GM18508 (cell line): Measurements from ENCODE around the gene PPP2R5A.
"Not testable (repeated sequence)": the region's sequence is repeated elsewhere in the genome, so short reads cannot be mapped to it uniquely, and the experiment has no call there.

Experiments
- ATAC-seq: cut with Tn5 transposase; IDR thresholded peaks from one replicate; pipeline ENCODE4 v1.9.1; 2021; ENCODE audit warnings: moderate number of reproducible peaks; ENCODE audit not compliant: insufficient read depth, unreplicated experiment

PPP2R5A gene

DNA sequence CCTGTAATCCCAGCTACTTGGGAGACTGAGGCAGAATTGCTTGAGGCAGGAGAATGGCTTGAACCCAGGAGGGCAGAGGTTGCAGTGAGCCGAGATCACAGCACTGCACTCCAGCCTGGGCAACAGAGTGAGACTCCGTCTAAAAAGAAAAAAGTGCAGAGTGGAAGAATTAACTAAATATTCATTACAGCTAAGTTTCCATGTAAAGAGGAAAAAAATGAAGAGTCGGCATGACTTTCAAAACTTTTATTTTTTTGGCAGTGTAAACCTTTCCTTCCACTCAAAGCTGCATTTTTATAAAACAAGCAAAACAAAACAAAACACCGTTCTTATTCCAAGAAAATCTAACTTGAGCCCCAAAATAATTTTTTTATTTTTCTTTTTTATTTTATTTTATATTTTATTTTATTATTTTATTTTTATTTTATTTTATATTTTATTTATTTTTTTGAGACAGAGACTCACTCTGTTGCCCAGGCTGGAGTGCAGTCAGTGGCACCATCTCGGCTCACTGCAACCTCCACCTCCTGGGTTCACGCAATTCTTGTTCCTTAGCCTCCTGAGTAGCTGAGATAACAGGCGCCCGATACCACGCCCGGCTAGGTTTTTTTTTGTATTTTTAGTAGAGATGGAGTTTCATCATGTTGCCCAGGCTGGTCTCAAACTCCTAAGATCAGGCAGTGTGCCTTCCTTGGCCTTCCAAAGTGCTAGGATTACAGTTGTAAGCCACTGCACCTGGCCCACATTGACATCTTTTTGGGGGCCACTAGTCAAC lies 66.6 kb downstream of the PPP2R5A start:
- ATAC-seq = no peak

DNA sequence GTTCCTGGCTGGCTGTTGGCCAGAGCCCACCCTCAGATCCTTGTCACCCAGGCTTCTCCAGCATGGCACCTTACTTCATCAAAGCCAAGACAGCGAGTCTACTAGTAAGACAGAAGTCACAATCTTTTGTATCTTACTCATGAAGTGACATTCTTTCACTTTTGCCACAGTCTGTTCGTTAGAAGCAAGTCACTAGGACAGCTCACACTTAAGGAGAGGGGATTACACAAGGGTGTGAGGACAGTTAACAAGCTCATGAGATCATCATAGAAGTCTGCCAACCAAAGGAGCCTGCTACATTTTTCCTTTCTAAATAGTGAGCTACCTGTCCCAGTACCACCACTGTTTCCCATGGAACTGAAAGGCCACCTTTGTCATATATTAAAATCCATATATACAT lies 68.0 kb downstream of the PPP2R5A start:
- ATAC-seq = no peak

DNA sequence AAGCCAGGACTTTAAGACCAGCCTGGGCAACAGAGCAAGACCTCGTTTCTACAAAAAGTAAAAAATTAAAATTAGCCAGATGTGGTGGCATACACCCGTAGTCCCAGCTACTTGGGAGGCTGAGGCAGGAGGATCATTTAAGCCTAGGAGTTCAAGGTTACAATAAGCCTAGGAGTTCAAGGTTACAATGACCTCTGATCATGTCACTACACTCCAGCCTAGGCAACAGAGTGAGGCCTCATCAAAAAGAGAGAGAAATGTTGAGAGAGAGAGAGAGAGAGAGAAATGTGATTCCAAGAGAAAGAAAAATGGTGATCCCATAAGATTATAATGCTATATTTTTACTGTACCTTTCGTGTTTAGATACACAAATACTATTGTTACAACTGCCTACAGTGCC lies 69.3 kb downstream of the PPP2R5A start:
- no peak for ATAC-seq

DNA sequence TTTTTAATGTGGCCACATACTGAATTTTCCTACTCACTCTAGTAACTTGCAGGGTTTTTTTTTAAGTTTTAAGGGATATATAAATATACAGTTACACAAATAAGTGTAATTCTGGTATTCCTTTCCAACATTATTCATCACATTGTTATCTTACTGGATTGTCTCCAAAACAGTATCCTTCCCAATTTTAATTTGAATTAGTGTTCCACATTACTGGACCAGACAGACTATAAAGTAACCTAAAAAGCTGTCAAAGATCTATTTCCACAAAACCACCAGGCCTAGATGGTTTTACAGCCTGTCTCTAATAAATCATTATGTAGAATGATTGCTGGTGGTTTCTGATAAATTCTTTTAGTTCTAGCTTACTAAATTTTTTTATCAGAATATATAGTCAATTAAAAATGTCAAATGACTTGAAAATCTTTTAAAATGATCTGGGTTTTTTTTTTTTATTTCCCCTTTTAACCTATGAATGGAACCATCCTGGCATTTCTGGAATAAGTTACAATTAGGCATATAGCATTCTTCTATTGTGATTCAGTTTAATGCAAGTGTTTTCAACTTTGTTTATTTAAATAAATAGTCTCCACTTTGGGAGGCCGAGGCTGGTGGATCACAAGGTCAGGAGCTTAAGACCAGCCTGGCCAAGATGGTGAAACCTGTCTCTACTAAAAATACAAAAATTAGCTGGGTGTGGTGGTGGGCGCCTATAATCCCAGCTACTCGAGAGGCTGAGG lies 70.2 kb downstream of the PPP2R5A start:
- ATAC-seq = no peak

DNA sequence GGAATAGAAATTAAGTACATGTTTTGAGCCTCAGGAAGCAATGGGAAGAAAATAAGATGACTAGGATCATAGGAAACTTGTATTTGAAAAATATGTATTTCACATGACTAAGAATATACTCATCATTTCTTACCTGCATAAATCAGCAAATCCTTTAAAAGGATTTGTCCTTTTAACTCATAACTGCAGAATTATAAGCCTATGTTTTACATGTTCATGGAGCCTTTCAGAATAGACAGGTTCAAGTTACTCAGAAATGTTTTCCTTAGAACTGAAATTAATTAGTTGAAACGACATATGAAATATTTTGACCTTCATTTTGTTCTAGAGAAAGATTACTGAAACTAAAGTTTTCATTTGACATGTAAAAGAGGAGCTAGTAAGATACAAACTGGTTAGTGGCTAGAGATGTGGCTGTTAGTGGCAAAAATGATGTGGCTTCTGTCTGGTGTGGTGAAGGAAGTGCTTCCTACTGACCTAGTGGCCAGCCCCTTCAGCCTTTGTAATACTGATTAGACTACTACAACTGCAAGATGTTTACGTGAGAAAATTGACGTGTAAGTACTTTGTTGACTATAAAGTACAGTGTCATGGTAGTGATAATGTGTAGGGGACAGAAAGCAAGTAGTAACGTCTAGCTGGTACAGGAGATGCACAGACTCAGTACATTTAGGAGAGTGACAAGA lies 74.7 kb downstream of the PPP2R5A start:
- ATAC-seq = no peak

DNA sequence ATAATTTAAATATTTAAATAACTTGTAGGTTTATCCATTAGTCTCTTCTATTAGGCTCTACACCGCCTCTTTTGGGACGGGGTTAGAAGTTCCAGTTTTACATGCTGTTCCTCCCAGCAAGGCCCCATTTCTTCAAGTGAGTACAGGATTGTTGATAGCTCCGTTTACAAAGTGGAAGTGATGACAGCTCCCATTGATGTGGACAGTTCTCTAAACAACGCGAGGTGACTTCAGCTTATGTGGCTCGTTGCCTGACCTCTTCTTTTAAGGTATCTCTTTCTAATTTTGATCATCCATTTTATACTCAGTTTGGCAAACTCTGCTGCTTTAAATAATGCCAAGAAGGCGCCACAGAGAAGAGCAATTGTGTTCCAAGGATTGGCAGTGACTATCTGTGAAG lies 79.8 kb downstream of the PPP2R5A start:
- ATAC-seq = no peak

DNA sequence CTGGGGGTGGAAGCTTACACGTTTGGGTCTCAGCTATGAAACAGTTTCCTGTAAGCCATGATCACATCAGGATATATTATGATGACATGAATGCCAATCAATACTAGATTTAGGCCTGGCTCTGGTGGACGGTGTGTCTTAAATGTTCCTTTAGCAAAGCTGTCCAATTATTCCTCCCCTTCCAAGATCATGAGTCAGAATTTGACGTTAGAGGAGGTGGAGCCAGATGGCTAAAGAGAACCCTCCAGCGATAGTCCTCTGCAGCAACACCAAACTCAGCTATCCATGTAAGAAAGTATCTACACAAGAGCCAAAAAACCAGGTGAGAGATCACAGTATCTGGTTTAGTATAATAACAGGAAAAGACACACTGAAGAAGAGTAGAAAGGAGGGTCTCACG lies 81.7 kb downstream of the PPP2R5A start:
- no peak for ATAC-seq

DNA sequence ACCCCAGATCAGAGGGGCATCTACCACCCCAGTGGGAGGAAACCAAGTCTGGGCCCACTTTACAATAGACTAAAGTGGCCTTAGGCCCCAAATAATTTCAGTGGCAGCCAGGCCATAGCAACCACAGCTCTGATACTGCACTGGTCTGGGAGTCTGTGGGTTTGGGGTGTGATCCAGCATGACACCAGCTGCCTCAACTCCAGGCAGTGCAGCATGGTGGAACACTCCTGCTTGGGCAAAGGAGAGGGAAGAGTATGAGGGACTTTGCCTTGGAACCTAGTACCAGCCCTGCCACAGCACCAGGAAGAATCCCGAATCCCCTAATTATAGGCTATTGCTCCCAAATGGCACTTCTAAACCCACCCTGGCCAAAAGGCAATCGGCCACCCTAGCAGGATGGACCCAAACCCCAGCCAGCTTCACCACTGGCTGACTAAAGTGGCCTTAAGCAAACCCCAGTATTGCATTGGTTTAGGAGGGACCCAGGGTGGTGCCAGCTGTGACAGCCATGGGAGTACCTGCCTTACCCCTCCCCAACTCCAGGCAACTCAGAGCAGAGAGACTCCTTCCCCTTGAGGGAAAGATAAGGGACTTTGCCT lies 82.4 kb downstream of the PPP2R5A start:
- ATAC-seq = no peak

DNA sequence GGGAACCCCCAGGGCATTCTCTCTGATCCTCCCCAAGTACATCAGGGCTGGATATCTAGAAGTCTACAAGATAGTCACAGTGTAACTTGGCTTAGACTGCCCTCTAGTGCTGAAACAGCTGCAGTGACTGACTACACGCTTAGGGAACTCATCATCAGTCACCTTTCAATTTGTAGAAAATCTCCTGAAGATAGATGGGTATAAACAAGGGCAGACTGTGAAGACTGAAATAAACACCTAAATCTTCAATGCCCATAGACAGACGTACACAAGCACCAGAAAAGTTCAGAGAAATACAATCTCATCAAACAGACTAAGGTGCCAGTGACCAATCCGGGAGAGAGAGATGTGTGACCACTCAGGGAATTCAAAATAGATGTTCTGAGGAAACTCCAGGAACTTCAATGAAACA lies 82.9 kb downstream of the PPP2R5A start:
- peak; percentile 74 for ATAC-seq

DNA sequence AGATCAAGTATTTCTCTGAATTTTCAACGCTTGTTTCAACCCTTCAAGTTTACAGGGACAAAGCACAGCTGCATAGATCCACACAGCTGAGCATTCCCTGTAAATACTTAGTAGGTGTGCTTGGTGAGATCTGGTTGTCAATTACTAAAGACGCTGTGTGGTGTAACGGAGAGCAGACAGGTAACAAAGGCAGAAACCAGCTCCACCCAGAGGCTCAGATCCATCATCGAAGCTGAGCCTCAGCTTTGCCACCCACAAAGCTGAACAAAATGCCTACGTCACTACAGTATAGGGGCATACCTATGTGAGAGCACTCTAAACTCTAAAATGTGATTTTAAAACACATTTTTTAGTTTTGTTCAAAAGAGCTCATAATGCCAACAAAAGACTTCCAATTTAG lies 90.8 kb downstream of the PPP2R5A start:
- no peak for ATAC-seq

DNA sequence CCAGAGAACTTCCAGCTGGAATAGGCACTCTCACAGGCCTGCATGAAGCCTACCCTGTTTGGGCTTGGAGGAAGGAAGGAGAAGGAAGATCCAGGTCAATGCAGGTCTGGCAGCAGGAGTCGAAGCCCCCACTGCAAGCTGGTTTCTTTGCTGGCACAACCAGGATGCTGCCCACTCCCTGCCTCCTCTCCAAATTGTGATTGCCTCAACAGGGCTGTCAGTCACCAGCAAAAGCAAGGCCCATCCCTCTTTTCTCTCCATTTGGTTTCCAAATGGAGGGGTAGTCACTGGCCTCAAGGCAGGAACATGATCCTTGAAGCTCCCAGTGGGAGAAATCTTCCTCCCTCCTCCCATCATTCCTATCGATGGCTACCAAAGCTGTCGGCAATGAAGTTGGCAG lies 92.4 kb downstream of the PPP2R5A start:
- ATAC-seq = no peak

DNA sequence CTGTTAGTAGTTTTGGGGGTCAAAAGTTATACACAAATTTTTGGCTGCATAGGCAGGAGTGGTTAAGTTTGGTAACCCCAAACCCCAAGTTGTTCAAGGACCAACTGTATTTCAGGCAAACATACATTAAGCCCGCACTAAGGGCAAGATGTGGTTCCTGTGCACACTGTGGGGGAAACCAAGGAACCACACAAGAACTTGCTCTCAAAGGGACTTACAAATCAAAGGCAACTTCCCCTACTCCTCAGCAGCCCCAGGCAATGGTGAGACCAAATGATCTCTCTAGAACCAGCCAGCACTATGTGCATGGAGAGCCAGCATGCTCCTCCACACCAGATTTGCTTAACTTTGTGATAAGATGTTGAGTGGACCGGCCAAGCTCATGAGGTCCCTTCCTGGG lies 94.2 kb downstream of the PPP2R5A start:
- no peak for ATAC-seq

DNA sequence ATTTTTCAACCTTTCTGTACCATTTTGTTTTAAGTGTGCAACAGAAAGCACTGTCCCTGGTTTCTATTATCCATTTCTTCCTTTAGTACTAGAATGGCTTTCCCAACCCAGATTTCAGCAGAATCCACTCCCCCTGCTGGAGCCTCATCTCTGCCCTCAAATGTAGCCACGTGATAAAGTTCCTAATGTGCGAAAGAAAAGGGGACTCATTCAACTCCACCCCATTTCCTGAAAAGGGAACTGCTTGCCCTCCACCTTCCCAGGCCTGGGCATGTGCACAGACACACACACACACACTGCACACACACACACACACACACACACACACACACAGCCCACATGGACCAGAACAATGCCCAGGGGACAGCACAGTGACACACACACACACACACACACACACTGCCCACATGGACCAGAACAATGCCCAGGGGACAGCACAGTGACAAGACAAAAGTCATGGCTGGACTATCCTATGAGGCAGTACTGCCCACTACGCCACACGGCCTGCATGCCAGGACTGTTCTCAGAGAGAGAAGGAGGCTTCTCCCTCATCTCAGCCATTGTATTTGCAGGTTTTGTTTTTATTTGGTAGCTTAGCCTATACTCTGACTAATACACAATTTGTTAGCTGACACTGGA lies 96.3 kb downstream of the PPP2R5A start:
- no peak for ATAC-seq

DNA sequence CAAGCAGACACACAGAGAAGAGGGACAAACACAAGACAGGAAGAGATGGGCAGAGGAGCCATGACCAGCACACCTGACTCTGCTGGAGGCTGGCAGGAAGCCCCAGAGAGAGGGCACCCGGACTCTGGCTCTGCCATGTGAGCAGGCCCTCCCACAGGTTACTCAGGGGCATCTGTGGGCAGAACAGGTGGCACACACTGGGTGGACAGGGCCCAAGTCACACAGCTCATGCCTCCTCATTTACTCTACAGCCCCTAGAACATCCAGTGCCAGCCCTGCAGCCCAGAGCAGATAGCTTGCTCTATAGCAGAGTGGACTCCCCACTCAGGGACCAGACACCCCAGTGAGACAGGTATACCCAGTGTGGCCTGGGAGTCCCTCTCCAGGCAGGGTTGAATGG lies 100.8 kb downstream of the PPP2R5A start:
- ATAC-seq = no peak

DNA sequence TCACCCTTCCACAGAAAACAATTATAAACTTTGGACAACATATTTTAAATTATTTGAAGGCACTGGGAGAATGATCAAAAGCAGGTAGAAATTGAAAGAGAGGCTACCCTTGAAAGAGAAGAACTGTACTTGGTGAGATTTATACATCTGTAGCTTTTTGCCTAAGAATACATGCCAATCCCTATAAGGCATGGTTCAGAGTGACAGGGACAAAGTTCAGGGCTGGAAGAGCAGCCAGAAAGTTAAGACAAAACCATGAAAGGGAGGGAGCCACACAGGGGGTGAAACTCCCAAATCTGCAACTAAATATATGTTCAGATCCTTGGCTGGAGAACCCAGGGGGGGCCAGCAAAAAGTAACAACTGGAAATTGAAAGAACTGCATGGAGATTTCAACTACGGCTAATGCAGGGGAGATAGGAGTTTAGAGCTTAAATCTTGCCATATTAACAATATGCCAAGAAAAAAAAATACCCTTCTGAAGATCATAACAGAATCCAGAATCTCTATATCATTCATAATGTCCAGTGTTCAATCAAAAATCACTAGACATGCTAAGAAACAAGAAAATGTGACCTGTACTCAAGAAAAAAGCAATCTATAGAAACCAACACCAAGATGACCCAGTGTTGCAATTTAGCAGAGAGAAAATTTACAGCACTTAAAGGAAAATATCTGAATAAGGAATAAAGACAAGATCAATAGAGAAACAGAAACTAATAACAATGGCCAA lies 103.9 kb downstream of the PPP2R5A start:
- ATAC-seq = no peak

DNA sequence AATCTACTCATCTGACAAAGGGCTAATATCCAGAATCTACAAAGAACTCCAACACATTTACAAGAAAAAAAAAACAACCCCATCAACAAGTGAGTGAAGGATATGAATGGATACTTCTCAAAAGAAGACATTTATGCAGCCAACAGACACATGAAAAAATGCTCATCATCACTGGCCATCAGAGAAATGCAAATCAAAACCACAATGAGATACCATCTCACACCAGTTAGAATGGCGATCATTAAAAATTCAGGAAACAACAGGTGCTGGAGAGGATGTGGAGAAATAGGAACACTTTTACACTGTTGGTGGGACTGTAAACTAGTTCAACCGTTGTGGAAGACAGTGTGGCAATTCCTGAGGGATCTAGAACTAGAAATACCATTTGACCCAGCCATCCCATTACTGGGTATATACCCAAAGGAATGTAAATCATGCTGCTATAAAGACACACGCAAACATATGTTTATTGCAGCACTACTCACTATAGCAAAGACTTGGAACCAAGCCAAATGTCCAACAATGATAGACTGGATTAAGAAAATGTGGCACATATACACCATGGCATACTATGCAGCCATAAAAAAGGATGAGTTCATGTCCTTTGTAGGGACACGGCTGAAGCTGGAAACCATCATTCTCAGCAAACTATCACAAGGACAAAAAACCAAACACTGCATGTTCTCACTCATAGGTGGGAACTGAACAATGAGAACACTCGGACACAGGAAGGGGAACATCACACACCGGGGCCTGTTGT lies 110.6 kb downstream of the PPP2R5A start:
- ATAC-seq = not testable (repeated sequence)

DNA sequence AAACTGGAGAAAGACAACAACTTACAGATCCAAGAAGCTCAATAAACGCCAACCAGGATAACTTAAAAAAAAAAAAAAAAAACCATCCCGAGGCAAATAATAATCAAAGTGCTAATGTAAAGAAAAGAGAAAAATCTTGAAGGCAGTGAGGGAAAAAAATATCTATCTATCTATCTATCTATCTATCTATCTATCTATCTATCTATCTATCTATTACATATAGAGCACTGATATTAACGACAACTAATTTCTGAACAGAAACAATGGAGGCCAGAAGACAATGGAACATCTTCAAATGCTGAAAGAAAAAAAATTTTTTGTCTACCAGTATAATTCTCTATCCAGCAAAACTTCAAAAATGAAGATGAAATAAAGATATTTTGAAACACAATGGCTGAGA lies 111.4 kb downstream of the PPP2R5A start:
- no peak for ATAC-seq

DNA sequence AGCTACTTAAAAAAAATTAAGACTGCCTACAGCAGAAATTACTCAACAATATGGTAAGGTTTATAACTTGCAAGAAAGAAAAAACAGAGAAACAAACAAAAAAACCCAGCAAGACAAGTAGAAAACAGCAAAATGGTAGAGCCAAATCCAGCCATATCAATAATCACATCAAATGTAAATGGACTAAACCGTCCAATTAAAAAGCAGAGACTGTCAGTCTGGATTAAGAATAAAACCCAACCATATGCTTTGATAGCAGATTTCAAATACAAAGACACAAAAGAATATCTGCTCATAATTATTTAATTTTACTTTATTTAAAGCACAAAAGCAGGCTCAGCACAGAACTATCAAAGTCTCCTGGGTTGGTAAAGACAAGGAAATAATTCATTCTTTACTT lies 112.0 kb downstream of the PPP2R5A start:
- ATAC-seq = no peak

DNA sequence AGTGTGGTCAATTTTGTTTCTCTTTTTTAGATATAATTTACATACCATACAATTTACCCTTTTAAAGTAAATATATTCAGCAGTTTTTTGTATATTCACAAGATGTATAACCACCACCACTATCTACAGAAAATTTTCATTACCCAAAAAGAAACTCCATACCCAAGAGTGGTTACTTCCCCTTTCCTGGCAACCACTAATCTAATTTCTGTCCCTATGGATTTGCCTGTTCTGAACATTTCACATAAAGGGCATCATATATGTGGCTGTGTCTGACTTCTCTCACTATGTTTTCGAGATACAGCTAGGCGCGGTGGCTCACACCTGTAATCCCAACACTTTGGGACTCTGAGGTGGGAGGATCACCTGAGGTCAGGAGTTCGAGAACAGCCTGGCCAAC lies 115.8 kb downstream of the PPP2R5A start:
- no peak for ATAC-seq
